Measurements from ENCODE around the gene CDKAL1.
"Not testable (repeated sequence)": the region's sequence is repeated elsewhere in the genome, so short reads cannot be mapped to it uniquely, and the experiment has no call there.

Gene CDKAL1

DNA sequence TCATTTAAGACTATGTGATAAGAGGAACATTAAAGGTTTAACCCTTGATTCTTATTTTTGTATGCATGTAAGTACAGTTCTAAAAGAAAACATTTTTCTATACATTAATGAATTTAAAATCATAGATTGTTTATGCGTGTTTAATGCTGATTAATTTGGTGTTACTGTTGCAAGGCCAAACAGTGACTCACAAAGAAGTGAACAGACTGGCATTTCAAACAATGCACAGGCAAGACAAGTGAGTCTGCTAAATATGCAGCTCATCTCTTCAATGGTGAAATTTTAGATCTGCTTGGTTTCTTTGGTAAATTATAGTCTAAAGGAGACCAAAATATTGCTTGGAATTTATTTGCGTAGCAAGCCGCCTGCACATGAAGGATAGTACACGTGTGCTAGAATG is 641.9 kb downstream of the CDKAL1 start:
- H3K27ac Mint-ChIP-seq: no peak overlapping the region
- H3K4me3 Mint-ChIP-seq: no peak overlapping the region
- peaks cover 5% of the 10 kb centered on the region for H3K4me1 Mint-ChIP-seq (ENCODE audit: low read depth)
- no peaks in the 10 kb centered on the region for H3K27me3 Mint-ChIP-seq (ENCODE audit: low read depth)
- H3K36me3 Mint-ChIP-seq (ENCODE audit: low read depth): no peaks in the 10 kb centered on the region
- no peaks in the 10 kb centered on the region for H3K9me3 Mint-ChIP-seq
- DNase-seq (ENCODE audit: low spot score): no peak

GRCh38 chr6:21180155-21180554 is 645.9 kb downstream of the CDKAL1 start:
- no peaks in the 10 kb centered on the region for H3K9me3 Mint-ChIP-seq
- no peaks in the 10 kb centered on the region for H3K36me3 Mint-ChIP-seq (ENCODE audit: low read depth)
- peak; percentile 22 for DNase-seq (ENCODE audit: low spot score)
- H3K27me3 Mint-ChIP-seq (ENCODE audit: low read depth): no peaks in the 10 kb centered on the region
- H3K27ac Mint-ChIP-seq: no peak overlapping the region
- H3K4me1 Mint-ChIP-seq (ENCODE audit: low read depth): peaks cover 8% of the 10 kb centered on the region
- H3K4me3 Mint-ChIP-seq: no peak overlapping the region

GRCh38 chr6:21180800-21181337 is 646.6 kb downstream of the CDKAL1 start:
- Mint-ChIP-seq H3K27ac (no peak overlapping the region), H3K27me3 (ENCODE audit: low read depth) (no peaks in the 10 kb centered on the region), H3K36me3 (ENCODE audit: low read depth) (no peaks in the 10 kb centered on the region), H3K4me3 (no peak overlapping the region), H3K4me1 (ENCODE audit: low read depth) (peaks cover 8% of the 10 kb centered on the region), H3K9me3 (no peaks in the 10 kb centered on the region)
- no peak for DNase-seq (ENCODE audit: low spot score)

- peaks cover 8% of the 10 kb centered on the region for H3K4me1 Mint-ChIP-seq (ENCODE audit: low read depth)
- H3K27me3 Mint-ChIP-seq (ENCODE audit: low read depth): no peaks in the 10 kb centered on the region
- no peak overlapping the region for H3K27ac Mint-ChIP-seq
- DNase-seq (ENCODE audit: low spot score): no peak
- H3K36me3 Mint-ChIP-seq (ENCODE audit: low read depth): no peaks in the 10 kb centered on the region
- H3K4me3 Mint-ChIP-seq: no peak overlapping the region
- no peaks in the 10 kb centered on the region for H3K9me3 Mint-ChIP-seq
Measured at GRCh38 chr6:21181866-21182265, 647.6 kb downstream of the CDKAL1 start.

- Mint-ChIP-seq H3K27me3 (ENCODE audit: low read depth) (no peaks in the 10 kb centered on the region), H3K27ac (no peak overlapping the region), H3K36me3 (ENCODE audit: low read depth) (no peaks in the 10 kb centered on the region), H3K4me3 (no peak overlapping the region), H3K9me3 (no peaks in the 10 kb centered on the region), H3K4me1 (ENCODE audit: low read depth) (peaks cover 9% of the 10 kb centered on the region)
- no peak for DNase-seq (ENCODE audit: low spot score)
Measured at GRCh38 chr6:21182589-21182988, 648.3 kb downstream of the CDKAL1 start.

DNA sequence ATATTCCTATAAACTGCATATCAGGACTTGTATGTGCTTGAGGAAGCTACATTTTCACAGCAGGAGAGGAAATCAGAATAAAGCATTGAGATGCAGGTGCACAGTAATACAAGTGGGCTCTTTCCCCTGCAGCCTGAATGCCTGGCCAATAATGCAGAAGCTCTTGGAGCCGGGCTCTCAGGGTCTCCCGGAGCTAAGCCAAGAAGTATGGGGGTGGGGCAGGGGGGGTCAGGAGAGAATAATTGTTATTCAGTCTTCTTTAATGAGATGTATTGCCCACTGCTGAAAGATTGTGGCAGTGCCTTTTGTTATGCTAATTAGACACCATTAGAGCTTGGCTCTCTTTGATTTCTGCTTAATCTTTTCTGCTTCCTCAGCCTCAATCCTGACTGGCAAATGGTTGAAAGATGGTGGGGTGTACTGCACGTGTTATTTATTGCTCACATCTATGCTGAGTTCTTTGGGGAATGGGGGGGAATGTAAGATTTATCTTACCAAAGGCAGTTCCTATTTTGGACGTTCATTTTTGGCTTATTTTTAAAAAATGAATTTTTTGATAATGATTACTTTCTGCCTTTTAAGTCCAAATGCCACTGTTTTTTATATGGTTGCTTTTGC is 651.7 kb downstream of the CDKAL1 start:
- Mint-ChIP-seq H3K36me3 (ENCODE audit: low read depth) (no peaks in the 10 kb centered on the region), H3K4me1 (ENCODE audit: low read depth) (peaks cover 16% of the 10 kb centered on the region), H3K9me3 (no peaks in the 10 kb centered on the region), H3K27me3 (ENCODE audit: low read depth) (no peaks in the 10 kb centered on the region), H3K4me3 (no peak overlapping the region), H3K27ac (no peak overlapping the region)
- DNase-seq (ENCODE audit: low spot score): no peak

DNA sequence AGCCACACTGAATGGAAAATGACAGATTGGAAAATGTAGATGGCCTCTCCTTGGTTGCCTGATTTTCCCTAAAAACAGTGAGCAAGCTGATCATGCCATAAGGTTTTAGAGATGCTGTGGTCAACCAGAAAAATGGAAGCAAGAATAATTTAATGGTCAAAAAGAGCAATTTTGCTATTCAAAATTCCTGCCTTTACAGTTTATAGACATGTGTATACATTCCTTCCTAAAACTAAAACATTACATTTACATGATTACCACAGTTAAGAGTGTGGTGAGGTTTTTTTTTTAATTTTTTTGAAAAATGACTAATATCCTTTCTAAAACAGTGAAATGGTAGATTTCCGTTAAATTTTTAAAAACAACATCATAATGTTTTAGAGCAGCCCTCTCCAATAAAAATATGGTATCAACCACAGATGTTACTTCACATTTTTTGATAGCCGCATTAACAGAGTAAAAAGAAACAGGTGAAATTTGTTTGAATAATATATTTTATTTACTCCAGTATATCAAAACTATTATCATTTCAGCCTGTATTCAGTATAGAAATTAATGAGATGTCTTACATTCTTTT is 652.3 kb downstream of the CDKAL1 start:
- no peaks in the 10 kb centered on the region for H3K36me3 Mint-ChIP-seq (ENCODE audit: low read depth)
- H3K27ac Mint-ChIP-seq: no peak overlapping the region
- DNase-seq (ENCODE audit: low spot score): no peak
- H3K4me3 Mint-ChIP-seq: no peak overlapping the region
- no peaks in the 10 kb centered on the region for H3K27me3 Mint-ChIP-seq (ENCODE audit: low read depth)
- no peaks in the 10 kb centered on the region for H3K9me3 Mint-ChIP-seq
- peaks cover 22% of the 10 kb centered on the region for H3K4me1 Mint-ChIP-seq (ENCODE audit: low read depth)

GRCh38 chr6:21187485-21187884 is 653.2 kb downstream of the CDKAL1 start:
- H3K36me3 Mint-ChIP-seq (ENCODE audit: low read depth): no peaks in the 10 kb centered on the region
- H3K9me3 Mint-ChIP-seq: no peaks in the 10 kb centered on the region
- H3K27me3 Mint-ChIP-seq (ENCODE audit: low read depth): no peaks in the 10 kb centered on the region
- peaks cover 20% of the 10 kb centered on the region for H3K4me1 Mint-ChIP-seq (ENCODE audit: low read depth)
- no peak overlapping the region for H3K27ac Mint-ChIP-seq
- DNase-seq (ENCODE audit: low spot score): no peak
- H3K4me3 Mint-ChIP-seq: no peak overlapping the region

DNA sequence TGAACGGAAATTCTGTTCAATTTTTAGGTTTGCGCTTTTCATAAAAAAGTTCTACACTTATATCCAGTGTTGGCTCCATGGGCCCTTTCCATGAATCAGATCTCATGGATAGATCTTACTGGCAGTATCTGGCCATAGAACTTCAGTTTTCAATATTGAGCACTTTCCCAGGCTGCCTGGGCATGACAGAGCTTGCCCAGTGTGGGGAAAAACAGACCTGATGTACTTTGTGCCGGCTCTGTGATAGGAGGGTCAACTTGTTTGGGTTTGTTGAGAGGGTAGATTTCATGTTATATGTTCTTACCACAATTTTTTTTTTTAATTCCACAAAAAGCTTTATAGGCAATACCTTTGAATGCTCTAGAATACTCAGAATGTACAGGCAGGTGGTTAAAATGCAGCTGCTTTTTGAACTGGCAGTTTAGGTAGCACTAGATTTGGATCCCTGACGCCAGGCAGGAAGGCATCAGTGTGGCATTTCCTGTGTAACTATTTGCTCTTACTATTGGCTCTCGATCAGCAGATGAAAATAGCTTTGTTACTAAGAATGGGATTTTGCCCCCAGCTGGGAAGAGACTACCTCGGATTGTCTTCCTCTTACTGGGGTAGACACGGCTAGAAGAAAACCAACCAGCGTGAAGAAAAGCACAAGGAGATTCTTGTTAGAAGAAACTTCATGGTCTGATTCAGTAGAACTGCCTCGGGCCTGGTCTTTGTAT is 654.4 kb downstream of the CDKAL1 start:
- no peak for DNase-seq (ENCODE audit: low spot score)
- Mint-ChIP-seq H3K27ac (no peak overlapping the region), H3K4me3 (no peak overlapping the region), H3K9me3 (no peaks in the 10 kb centered on the region), H3K4me1 (ENCODE audit: low read depth) (peaks cover 20% of the 10 kb centered on the region), H3K36me3 (ENCODE audit: low read depth) (peaks cover 2% of the 10 kb centered on the region), H3K27me3 (ENCODE audit: low read depth) (no peaks in the 10 kb centered on the region)

GRCh38 chr6:21189759-21190158 is 655.5 kb downstream of the CDKAL1 start:
- no peak for DNase-seq (ENCODE audit: low spot score)
- H3K9me3 Mint-ChIP-seq: peaks cover 3% of the 10 kb centered on the region
- H3K27ac Mint-ChIP-seq: no peak overlapping the region
- H3K36me3 Mint-ChIP-seq (ENCODE audit: low read depth): peaks cover 4% of the 10 kb centered on the region
- H3K27me3 Mint-ChIP-seq (ENCODE audit: low read depth): no peaks in the 10 kb centered on the region
- H3K4me1 Mint-ChIP-seq (ENCODE audit: low read depth): peaks cover 24% of the 10 kb centered on the region
- H3K4me3 Mint-ChIP-seq: no peak overlapping the region

- Mint-ChIP-seq H3K9me3 (peaks cover 3% of the 10 kb centered on the region), H3K27ac (no peak overlapping the region), H3K27me3 (ENCODE audit: low read depth) (no peaks in the 10 kb centered on the region), H3K36me3 (ENCODE audit: low read depth) (peaks cover 4% of the 10 kb centered on the region), H3K4me1 (ENCODE audit: low read depth) (peaks cover 24% of the 10 kb centered on the region), H3K4me3 (peak overlapping the region; percentile 50)
- no peak for DNase-seq (ENCODE audit: low spot score)
Measured at GRCh38 chr6:21190701-21191100, 656.4 kb downstream of the CDKAL1 start.

DNA sequence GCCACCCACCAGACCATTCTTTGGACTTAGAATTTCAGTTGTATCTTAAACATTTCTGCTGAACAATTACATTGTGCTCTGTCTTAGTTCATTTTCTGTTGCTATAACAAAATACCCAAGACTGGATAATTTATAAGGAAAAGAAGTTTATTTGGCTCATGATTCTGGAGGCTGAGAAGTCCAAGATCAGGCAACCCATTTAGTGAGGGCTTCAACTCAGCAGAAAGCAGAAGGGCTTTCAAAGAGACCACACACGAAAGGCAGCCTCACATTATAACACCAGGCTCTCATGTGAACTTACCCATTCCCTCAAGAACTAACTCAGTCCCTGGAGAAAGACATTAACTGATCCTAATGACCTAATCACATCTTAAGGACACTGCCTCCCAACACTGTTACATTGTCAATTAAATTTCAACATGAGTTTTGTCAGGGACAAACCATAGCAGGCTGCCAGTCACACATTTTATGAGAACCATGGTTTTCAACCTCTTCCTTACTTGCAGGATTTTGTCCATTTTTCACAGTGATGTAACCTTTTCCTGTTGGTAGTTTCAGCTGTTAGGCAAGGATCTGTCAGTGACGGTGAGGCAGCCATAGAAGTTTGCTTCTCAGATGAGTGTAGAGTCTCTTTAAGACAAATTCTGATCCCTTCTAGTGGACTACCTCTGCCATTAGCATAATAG is 659.7 kb downstream of the CDKAL1 start:
- H3K9me3 Mint-ChIP-seq: peaks cover 3% of the 10 kb centered on the region
- no peak overlapping the region for H3K27ac Mint-ChIP-seq
- H3K27me3 Mint-ChIP-seq (ENCODE audit: low read depth): no peaks in the 10 kb centered on the region
- peaks cover 8% of the 10 kb centered on the region for H3K36me3 Mint-ChIP-seq (ENCODE audit: low read depth)
- H3K4me3 Mint-ChIP-seq: no peak overlapping the region
- peaks cover 21% of the 10 kb centered on the region for H3K4me1 Mint-ChIP-seq (ENCODE audit: low read depth)
- no peak for DNase-seq (ENCODE audit: low spot score)

GRCh38 chr6:21195301-21195700 is 661.0 kb downstream of the CDKAL1 start:
- not testable (repeated sequence) for H3K27ac Mint-ChIP-seq; H3K9me3 Mint-ChIP-seq; DNase-seq (ENCODE audit: low spot score); H3K27me3 Mint-ChIP-seq (ENCODE audit: low read depth); H3K4me3 Mint-ChIP-seq
- H3K4me1 Mint-ChIP-seq (ENCODE audit: low read depth): peaks cover 19% of the 10 kb centered on the region
- peaks cover 12% of the 10 kb centered on the region for H3K36me3 Mint-ChIP-seq (ENCODE audit: low read depth)

Measured in T-helper 2 cell treated with Interferon-gamma antibody and Interleukin-4, amounts not matched to agents 5 μg/mL and 100 μg/mL, for 36 hours (primary cell).